ENCODE results near the gene NATD1.

Gene NATD1

GRCh38 chr17:21252796-21253645 is at the start of gene NATD1:
TSS of gene NATD1 (minus strand) at chr17:21253410. CDS start at chr17:21253264, 146 bp downstream.
- peak in 57 of 58 donors; percentile 21 to 94 (median 82) for DNase-seq

GRCh38 chr17:21301593-21302550 is 48.7 kb upstream of the NATD1 start:
- peak in 1 of 58 donors; percentile 25 for DNase-seq

- DNase-seq: no peak
Observed at GRCh38 chr17:21300601-21301571, 47.7 kb upstream of the NATD1 start.

- peak in 1 of 58 donors; percentile 24 for DNase-seq
Observed at GRCh38 chr17:21299981-21300600, 46.9 kb upstream of the NATD1 start.

GRCh38 chr17:21298983-21299519 is 45.8 kb upstream of the NATD1 start:
- no peak for DNase-seq

- no peak for DNase-seq
Observed at GRCh38 chr17:21298056-21298982, 45.1 kb upstream of the NATD1 start.

- DNase-seq: no peak
Observed at GRCh38 chr17:21297597-21297996, 44.4 kb upstream of the NATD1 start.

- DNase-seq: no peak
Observed at GRCh38 chr17:21297026-21297520, 43.9 kb upstream of the NATD1 start.

GRCh38 chr17:21296097-21297025 is 43.2 kb upstream of the NATD1 start:
- peak in 2 of 58 donors; percentile 19 to 41 for DNase-seq

GRCh38 chr17:21295036-21295952 is 42.1 kb upstream of the NATD1 start:
- no peak for DNase-seq

GRCh38 chr17:21294321-21295035 is 41.3 kb upstream of the NATD1 start:
- DNase-seq: no peak

- no peak for DNase-seq
Observed at GRCh38 chr17:21293831-21294210, 40.6 kb upstream of the NATD1 start.

- DNase-seq: no peak
Observed at GRCh38 chr17:21292867-21293830, 39.9 kb upstream of the NATD1 start.

- DNase-seq: no peak
Observed at GRCh38 chr17:21291862-21292261, 38.7 kb upstream of the NATD1 start.
